ENCODE measurements around the gene CSMD2. TPM values are rescaled to one million over a fixed set of nuclear protein-coding genes. Genes with fewer than 3 reads are reported as not detected.

Gene CSMD2
- total RNA-seq, 1 experiment from 2014 or later, result 23.0 TPM

DNA sequence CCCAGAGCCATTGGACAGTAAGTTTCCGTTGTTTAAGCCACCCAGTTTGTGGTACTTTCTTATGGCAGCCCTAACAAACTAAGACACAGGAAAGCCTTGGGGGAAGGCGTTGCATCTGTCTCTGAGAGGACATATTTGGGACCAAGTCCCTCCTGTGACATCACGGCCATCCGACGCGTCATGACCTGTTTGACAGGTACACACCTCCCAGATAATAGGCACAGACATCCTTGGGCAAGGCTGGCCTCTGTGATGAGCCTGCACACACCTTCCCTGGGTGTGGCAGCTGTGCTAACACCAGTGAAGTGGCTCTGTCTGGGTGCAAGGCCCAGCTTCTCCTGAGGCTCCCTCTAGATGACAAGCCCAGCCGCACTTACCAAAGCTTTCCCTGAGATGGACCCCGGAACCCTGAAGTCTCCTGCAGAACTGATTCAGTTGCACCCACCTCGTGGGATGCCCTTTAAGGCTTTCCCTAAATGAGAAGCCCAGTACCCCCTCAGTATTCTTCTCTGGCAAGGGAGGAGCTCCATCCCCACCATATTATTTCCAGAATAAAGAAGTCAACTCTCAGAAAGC, 556.1 kb downstream of the CSMD2 start:
- DNase-seq (ENCODE audit: low read depth), result no peak

DNA sequence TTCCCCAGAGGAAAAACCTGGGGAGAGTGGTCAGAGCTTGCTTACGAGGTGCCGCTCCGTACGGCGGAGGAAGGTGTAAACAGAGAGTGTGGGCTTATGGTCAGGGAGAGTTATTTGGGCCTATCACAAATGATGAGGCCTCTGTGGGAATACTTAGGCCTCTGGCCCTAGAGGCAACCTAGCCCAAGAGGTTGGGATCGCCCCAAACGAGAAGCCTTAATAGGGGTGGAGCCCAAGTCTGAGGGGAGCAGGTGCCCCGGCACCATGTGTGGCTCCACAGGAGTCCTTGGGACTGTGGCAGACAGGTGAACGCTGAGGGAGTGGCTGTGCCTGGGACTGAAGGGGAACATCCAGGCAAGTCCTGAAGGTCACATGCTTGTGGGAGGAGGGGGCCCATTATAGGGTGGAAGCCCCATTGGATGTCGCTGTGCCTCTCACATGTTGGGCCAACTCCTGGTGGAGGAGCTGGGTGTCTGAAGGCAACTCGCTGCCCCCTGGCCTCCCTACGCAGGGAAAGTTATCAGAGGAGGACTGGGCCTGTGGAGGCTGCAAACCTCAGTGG, 557.5 kb downstream of the CSMD2 start:
- DNase-seq (ENCODE audit: low read depth), result no peak

DNA sequence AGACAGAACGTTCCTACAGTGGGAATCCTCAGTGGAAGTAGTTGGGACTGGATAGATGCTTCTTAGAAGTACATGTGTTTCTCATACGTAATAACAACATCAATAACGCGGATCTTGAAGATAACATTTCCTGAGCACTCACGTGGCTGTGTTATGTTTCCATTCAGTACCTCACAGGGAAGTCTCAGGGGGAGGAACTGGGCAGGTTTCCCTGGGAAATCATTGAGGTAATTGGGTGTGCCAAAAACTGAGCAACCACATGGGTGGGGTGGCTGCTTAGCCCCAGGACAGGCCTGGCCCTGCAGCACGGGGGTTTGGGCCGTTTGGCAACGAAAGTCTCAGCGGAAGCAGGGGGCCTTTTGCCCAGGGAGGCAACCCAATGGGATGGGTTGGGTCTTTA, 558.8 kb downstream of the CSMD2 start:
- no peak for DNase-seq (ENCODE audit: low read depth)

DNA sequence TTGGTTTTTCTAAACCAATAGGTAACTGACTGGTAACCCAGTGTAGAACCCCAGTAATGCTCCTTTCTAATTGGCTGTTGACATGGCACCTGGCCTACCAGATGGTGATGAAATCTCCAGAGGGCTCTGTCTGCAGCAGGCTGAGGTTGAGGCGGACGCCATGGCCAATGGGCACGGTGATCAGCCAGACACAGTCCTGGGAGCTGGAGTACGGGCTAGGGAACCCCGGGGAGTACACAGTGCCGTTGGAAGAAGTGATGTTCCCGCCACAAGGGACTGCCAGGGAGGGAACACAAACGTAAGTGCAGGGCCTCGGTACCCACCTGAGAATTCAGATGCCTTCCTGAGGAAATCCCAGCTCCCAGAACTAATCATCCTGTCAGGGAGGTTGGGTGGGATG, 562.8 kb downstream of the CSMD2 start:
- DNase-seq (ENCODE audit: low read depth), result no peak

DNA sequence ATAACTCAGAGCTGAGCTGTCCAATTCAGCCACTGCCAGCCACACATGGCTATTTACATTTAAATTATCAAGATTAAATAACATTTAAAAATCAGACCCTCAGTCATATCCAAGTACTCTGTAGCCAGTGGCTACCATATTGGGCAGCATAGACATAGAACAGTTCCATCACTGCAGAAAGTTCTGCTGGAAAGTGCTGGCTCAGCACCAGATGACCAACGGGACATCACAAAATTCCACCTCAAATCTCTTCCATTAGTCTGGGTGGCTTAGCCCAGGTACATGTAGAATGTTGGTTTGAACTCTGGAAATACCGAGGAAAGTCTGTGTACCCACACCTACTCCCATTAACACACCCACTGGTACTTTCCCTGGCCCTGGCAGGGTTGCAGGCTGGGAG, 563.3 kb downstream of the CSMD2 start:
- no peak for DNase-seq (ENCODE audit: low read depth)

DNA sequence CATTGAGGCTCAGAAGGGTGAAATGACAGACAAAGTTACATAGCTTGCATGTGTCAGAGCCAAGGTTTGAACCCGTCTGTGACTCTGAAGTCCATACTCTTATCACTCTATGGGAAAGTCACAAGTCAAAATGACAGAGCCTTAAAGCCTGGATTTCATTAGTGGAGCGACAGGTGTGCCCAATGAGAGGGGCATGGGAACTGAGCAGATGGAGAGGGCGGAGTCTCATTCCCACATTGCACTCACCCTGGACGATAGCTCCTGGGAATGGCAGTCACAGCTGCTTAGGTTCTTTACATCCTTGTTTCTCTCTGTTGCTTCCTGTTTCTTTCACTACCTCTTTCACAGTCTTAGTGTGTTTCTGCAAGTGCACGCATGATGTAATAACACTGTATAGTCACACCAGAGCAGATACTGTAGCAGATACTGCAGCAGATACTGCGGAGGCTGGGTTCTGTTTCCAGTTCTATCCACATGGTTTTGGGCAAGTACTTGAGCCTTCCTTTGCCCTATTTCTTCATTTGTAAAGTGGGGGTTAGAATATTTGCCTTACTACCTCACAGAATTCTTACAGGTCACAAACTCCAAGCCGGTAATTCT, 565.4 kb downstream of the CSMD2 start:
- DNase-seq (ENCODE audit: low read depth), result no peak

DNA sequence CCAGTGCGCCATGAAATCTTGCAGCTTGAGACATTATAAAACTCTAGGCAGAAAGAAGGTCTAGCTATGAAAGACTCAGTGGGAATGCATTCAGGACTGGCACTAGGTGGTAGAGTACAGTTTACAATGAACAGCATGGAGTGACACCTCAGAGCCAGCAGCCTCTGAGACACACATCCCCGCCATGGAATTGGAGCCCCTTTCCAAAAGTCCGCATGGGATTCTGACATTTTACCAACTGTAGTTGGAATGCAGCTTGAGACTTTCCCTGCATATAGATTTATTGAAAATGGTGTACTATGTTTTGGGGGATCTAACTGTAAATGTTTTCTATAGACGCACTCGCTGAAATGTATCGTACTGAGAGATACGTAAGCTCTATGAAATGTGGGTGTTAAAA, 576.3 kb downstream of the CSMD2 start:
- DNase-seq (ENCODE audit: low read depth), result no peak

DNA sequence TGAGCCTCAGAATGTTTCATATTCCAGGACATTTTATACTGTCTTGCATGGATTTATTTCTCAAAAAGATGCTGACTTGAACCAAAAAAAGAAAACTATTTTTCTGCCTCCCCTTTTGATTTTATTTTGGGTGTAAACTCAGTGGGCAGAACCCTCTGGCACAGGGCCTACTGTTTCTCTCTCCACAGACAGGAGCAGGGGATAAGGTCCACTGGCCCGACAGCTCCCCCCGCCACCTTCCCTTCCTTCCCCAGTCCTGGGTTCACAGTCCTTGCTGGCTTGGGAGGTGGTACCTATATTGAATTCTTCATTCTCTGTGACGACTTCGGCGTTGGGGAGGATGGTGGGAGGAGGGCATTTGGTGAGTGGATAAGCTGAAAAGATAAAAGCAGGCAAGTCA, 578.2 kb downstream of the CSMD2 start:
- no peak for DNase-seq (ENCODE audit: low read depth)

DNA sequence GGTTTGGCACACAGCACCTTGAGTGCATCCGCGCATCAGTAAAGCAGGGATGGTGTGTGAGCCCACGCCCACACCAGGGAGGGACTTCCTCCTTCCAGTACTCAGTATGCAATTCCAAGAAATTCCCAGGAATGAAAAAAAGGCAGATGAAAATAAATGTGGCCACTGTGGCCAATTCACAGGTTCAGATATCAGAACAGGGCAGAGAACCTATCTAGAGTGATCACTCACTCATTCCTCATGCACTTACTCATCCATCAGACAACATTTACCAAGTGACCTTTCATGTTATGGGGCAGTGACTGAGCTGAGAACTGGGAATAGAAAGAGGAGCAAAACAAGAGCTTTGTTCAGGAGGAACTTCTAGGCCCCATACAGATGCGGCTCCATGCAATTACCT, 578.9 kb downstream of the CSMD2 start:
- DNase-seq (ENCODE audit: low read depth), result peak; percentile 89

DNA sequence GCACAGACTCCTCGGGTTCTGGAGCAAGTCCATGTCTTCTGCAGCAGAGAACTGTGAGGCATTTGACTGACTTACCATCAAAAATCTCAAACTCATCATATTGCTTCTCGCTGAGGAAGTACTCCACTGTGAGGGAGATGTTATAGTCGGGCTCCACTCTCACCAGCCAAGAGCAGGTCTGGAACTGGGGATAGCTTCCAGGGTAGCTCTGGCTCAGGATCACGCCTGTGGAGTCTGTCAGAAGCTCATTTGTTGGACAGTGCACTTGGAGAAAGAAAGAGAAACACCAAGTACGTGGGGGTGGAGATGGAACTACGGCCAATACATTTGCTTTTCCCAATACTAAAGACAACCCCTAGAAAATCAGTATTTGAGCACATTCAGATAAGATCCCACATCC, 581.5 kb downstream of the CSMD2 start:
- no peak for DNase-seq (ENCODE audit: low read depth)

DNA sequence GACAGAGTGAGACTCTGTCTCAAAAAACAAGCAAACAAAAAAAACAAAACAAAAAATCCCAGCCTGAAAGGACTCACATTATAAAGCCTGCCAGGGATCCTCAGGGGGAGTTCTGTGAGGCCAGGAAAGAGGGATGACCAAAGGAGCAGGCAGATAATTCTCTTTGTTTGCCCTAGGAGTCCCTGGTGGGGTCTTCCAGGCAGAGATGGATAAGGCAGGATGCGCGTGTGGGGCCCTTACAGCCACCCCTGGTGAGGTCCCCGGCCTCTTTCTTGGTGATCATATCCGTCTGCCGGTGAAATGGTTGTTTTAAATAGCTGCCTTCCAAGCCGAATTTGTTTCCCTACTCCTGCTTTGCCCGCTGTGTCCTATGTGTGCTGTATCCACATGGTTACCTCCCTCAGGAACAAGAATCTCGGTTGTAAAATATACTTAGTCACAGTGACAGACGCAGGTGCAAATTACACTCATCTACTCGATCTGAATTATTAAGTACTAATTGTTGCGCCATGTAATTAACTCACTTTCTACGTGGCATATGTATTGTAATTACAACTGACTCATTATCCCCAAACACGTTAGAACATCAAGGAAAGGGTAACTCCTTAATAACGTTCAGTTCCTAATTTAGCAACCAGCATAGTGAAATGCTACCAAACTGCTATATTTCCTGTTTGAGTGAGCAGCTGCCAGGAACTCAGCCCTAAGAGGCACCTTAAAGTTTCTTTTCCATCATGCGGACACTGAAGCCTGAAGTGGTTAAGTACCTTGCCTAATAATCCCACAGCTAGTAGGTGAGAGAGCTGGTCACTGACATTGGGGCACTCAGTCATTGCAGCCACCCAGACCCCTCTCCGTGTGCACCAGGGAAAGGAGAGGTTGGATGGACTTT, 586.2 kb downstream of the CSMD2 start:
- no peak for DNase-seq (ENCODE audit: low read depth)

DNA sequence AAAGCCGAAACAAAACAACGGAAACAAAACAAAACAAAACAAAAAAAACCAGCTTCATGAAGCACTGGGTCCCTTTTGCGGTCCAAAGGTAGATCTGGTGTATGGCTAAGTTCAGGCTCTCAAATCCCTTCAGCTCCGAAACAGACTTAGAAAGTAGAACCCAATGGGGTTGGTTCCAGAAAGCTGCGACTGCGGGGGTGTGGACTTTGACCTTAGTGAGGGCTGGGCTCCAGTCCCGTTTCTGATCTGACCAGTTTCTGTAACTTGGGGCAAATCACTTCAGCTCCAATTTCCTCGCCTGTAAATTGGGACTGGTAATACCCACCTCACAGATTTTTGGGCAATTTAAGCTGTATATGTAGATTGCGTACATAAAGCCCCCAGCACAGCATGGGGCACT, 587.4 kb downstream of the CSMD2 start:
- DNase-seq (ENCODE audit: low read depth), result no peak

DNA sequence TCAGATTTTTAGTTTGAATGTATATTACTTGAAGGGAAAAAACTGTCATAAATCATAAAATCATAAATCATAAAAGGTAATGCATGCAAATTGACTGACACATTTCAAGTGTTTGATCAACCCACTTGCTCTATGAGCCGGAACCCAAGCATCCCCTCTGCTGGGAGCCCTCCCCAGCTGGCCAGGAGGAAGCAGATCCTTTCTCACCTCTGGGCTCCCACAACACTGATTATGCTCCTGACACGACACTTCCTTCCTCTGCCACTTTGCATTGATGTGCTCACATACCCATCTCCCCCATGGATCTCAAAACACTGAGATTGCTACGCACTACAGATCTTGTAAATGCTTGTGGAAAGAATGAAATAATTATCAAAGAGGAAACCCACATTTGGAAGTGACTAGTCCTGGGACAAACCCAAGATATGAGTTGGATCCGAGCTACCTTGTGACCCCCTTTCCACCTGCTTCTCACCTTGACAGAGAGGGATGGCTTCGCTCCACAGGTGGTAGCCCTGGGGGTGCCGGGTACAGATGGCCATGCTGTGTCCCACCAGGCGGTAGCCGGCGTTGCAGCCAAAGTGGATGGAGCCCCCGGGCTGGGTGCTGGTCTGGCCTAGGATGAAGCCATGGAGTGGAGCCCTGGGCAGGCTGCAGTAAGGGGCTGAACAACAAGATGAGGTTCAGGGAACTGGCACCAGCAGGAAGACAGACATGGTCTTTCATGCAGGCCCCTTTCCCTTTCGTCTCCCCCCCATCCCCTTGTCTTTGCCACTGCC, 588.0 kb downstream of the CSMD2 start:
- DNase-seq (ENCODE audit: low read depth), result no peak

DNA sequence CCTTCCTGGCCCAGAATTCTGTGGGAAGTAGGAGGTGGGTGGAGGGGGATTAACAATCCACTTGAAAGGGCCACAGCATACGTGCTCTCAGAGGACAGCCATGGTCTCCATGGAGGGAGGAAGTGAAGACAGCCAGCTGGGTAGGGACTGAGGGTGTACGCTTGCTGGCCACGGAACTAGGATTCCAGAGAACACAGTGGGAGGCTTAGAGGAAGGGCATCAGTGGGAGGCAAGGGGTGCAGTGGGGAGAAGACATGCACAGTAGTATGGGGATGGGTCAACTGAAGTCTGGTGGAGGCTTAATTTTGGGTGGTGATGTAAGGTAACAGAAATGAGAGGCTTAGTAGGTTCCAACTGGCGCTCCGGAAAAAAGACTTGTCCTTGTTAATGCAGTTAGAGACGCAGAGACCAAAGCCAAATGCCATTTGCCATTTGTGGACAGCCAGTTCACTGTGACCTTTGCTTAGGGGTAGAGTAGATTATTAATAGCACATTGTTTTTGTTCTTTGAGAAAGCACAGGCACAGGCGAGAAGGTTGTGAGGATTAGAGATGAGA, 589.6 kb downstream of the CSMD2 start:
- no peak for DNase-seq (ENCODE audit: low read depth)

DNA sequence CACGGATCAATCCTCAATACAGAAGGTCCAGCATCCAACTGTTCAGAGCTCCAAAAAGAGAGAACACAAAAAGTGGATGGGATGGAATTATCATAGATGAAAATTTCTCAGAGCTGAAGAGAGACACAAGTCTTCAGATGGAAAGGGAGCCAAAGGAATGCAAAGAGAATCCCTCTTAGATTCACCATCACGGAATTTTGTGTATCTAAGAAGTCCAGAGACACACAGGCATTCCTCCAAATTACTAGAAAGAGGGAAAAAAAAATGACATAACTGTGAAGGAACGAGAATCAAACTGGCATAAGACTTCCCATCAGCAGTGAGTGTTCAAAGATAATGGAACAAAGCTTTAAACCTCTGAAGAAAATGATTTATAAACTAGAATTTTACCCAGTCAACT, 591.4 kb downstream of the CSMD2 start:
- no peak for DNase-seq (ENCODE audit: low read depth)

DNA sequence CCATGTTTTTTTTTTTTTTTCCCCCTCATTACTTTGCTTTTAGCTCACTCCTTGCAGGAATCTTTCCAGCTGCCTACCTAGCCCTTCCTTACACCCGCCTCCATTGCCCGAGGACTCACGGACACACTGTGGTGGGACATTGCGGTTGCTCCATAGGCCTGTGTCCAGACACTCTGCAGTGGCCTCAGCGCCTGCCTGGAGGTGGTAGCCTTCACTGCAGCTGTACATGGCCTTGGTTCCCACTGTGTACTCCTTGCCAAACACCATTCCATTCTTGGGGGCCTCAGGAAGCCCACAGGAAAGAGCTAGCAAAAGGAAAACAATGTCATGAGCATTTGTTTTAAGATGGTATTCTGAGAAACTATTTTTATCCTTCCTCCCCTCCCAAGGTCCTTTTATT, 592.6 kb downstream of the CSMD2 start:
- DNase-seq (ENCODE audit: low read depth), result no peak

DNA sequence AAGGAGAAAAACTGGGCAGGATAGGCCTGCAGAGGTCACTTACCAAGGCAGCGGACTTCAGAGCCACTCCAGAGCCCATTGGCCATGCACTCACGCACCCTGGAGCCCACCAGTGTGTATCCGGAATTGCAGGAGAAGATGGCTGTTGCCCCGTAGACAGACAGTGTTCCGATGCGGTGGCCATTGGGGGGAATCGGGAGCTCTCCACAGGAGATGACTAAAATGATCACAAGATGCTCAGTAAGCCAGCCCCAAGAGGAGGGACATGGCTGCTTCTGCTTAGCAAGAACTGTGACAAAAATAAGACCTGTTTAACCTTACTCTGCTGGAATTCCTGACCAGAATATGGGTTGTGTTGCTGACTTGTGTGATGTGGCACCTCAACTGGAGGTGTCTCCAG, 595.7 kb downstream of the CSMD2 start:
- DNase-seq (ENCODE audit: low read depth), result no peak

DNA sequence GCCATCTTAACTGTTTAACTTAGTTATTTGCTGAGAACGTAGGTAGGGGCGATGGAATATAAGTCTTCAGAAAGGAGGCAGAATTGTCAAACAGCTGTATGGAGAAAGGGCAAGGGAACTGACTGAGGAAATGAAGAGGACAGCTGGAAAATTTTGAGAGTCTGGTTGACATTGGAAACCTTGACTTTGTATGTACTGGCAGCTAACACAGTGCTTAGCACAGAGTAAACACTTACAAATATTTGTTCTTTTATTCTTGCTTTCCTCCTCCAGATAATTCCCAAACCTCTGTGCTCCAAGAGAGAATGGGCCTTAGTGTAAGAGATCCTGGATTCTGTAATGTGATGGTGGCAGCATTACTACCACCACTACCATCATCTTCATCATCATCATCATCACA, 601.3 kb downstream of the CSMD2 start:
- DNase-seq (ENCODE audit: low read depth), result no peak

DNA sequence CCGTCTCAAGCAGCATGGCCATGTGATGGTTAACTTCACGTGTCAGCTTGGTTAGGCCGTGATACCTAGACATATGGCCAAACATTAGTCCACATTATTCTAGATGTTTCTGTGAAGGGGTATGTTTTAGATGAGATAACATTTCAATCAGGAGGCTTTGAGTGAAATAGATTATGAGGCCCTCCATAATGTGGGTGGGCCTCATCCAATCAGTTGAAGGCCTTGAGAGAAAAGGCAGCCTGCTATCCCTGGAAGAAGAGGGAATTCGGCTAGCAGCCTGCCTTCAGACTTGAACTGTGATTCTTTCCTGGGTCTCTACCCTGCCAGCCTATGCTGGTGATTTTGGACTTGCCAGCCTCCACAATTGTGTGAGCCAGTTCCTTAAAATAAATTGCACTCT, 602.5 kb downstream of the CSMD2 start:
- DNase-seq (ENCODE audit: low read depth), result no peak

DNA sequence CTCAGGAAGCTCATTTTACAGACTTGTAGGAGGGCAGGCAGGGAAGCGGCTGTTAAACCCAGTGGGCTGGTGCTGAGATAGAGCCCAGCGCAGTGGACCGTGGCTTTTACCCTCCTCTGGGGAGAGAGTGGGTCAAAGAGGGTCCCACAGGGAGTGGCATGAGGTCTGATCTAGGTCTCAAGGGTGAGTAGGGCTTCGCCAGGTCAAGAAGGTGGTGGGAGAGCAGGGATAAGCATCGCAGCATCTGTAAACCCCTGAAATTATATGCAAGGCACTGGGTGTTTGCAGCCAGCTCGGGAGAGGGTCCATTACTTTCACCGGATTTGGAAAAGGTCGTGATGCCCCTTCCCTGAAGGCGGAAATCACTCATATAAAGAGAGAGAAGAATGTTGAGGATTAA, 603.5 kb downstream of the CSMD2 start:
- no peak for DNase-seq (ENCODE audit: low read depth)

DNA sequence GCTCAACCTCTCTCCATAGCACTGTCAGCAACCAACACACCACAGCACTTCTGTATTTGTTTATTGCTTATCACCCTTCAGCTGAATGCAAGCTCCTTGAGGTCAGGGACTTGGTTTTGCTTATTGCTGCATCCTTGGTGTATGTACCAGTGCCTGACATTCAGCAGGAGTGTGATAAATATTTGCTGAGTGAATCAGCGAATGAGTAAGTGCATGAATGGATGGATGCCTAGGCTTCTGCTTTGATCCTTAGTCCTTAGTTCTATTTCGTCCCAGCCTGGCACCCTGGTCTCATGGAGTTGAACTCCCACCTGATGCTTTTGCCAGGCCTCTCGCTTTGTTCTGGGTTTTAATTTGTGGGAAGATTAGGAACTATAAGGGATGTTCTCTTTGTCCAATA, 604.4 kb downstream of the CSMD2 start:
- peak; percentile 41 for DNase-seq (ENCODE audit: low read depth)

DNA sequence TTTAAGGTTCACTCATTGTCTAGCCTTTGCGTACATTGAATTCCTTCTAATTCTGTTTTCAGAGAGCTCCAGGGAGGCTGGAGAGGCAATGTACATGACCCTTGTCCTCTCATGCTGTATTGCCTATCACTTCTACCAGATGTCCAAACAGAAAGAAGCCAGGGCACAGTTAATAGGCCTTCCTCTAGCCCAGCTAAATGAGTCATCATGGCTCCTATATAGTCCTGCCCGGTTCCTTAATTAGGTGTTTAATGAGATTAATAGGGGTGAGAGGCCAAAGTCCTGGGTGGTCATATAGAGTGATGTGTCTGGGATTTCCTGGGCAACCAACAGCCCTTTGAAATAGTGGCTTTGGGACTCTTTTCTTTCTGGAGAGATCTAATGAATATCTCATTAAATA, 616.3 kb downstream of the CSMD2 start:
- no peak for DNase-seq (ENCODE audit: low read depth)
